Neural cell (in vitro differentiated cells): ENCODE data around the gene MAPRE3. TPM values are rescaled to one million over a fixed set of nuclear protein-coding genes. Genes with fewer than 3 reads are reported as not detected.

Experiments used
- H2AFZ ChIP-seq: fragments of 200-600, 300-800 bp; sonication (generic), shearing (Covaris generic); 2 replicates; pipeline ENCODE4 v1.6.0; 2014; ENCODE audit warnings: low read depth, mild to moderate bottlenecking, antibody characterized with exemption, low read length, moderate library complexity
- H3F3A ChIP-seq: fragments of 200-600 bp; shearing (Covaris generic); 2 replicates; pipeline ENCODE4 v1.6.1; 2016; ENCODE audit warnings: mild to moderate bottlenecking, moderate library complexity, mixed read lengths, antibody characterized with exemption, low read length; ENCODE audit not compliant: insufficient read depth, poor library complexity, severe bottlenecking
- H3K27ac ChIP-seq: fragments of 200-600, 300-800 bp; sonication (generic), shearing (Covaris generic); 2 replicates; pipeline ENCODE4 v1.5.1; 2014; ENCODE audit warnings: mild to moderate bottlenecking, low read length, moderate library complexity
- H3K27me3 ChIP-seq: fragments of 300-800, 200-600 bp; sonication (generic), shearing (Covaris generic); 2 replicates; pipeline ENCODE4 v1.6.0; 2014; ENCODE audit warnings: mild to moderate bottlenecking, low read depth, low read length, moderate library complexity; ENCODE audit not compliant: insufficient read depth
- H3K36me3 ChIP-seq: fragments of 300-800, 200-600 bp; sonication (generic), shearing (Covaris generic); 2 replicates; pipeline ENCODE4 v1.5.1; 2014; ENCODE audit warnings: mild to moderate bottlenecking, antibody characterized with exemption, low read length, moderate library complexity; ENCODE audit not compliant: insufficient read depth
- H3K4me2 ChIP-seq: fragments of 300-800, 200-600 bp; sonication (generic), shearing (Covaris generic); 2 replicates; pipeline ENCODE4 v1.6.0; 2014; ENCODE audit warnings: mild to moderate bottlenecking, low read length
- H3K4me3 ChIP-seq: fragments of 300-800, 200-600 bp; sonication (generic), shearing (Covaris generic); 2 replicates; pipeline ENCODE4 v1.5.1; 2014; ENCODE audit warnings: mild to moderate bottlenecking, low read length, moderate library complexity
- H3K79me2 ChIP-seq: fragments of 200-600 bp; shearing (Covaris generic); replicated peaks from 2 replicates; pipeline ENCODE4 v1.6.0; 2014; ENCODE audit warnings: mild to moderate bottlenecking, low read length, moderate library complexity; ENCODE audit not compliant: insufficient read depth
- H3K9ac ChIP-seq: fragments of 300-800, 200-600 bp; sonication (generic), shearing (Covaris generic); 2 replicates; pipeline ENCODE4 v1.6.1; 2016; ENCODE audit warnings: mild to moderate bottlenecking, low read length, mixed read lengths
- H3K9me2 ChIP-seq: fragments of 200-600 bp; shearing (Covaris generic); 2 replicates; pipeline ENCODE4 v1.6.1; 2016; ENCODE audit warnings: mild to moderate bottlenecking, low read length, mixed read lengths; ENCODE audit not compliant: insufficient read depth
- H3K9me3 ChIP-seq: fragments of 200-600, 300-800 bp; sonication (generic), shearing (Covaris generic); 2 replicates; pipeline ENCODE4 v1.6.1; 2016; ENCODE audit warnings: mild to moderate bottlenecking, mixed run types, low read length, moderate library complexity, mixed read lengths
- H4K20me1 ChIP-seq: fragments of 200-600 bp; shearing (Covaris generic); 2 replicates; pipeline ENCODE4 v1.6.1; 2016; ENCODE audit warnings: mild to moderate bottlenecking, mixed run types; ENCODE audit not compliant: insufficient read depth
- CTCF ChIP-seq: fragments of 450-650 bp; IDR thresholded peaks from 2 replicates; pipeline ENCODE4 v1.5.1; 2014; ENCODE audit warnings: antibody characterized with exemption, mild to moderate bottlenecking, moderate library complexity; ENCODE audit not compliant: poor library complexity, severe bottlenecking
- EP300 ChIP-seq: fragments of 450-650 bp; conservative IDR thresholded peaks from 2 replicates; pipeline ENCODE4 v1.6.1; 2014; ENCODE audit warnings: antibody characterized with exemption, mild to moderate bottlenecking, moderate library complexity; ENCODE audit not compliant: poor library complexity, severe bottlenecking
- EZH2 ChIP-seq: fragments of 200-600, 300-800 bp; shearing (Covaris generic), sonication (generic); IDR thresholded peaks from 2 replicates; pipeline ENCODE4 v1.6.1; 2014; ENCODE audit warnings: antibody characterized with exemption, low read length, borderline replicate concordance, mild to moderate bottlenecking; ENCODE audit not compliant: insufficient read depth, poor library complexity, severe bottlenecking
- MXI1 ChIP-seq: fragments of 450-650 bp; conservative IDR thresholded peaks from 2 replicates; pipeline ENCODE4 v1.6.1; 2014; ENCODE audit warnings: antibody characterized with exemption, mild to moderate bottlenecking; ENCODE audit not compliant: poor library complexity, severe bottlenecking
- POLR2AphosphoS5 ChIP-seq: IDR thresholded peaks from 2 replicates; pipeline ENCODE4 v1.6.1; 2012
- RAD21 ChIP-seq: fragments of 450-650 bp; conservative IDR thresholded peaks from 2 replicates; pipeline ENCODE4 v1.6.1; 2014; ENCODE audit warnings: antibody characterized with exemption, mild to moderate bottlenecking, moderate library complexity
- REST ChIP-seq: IDR thresholded peaks from 2 replicates; pipeline ENCODE4 v1.6.1; 2012; ENCODE audit warnings: borderline replicate concordance
- SMC3 ChIP-seq: fragments of 450-650 bp; conservative IDR thresholded peaks from 2 replicates; pipeline ENCODE4 v1.6.1; 2014; ENCODE audit warnings: antibody characterized with exemption, mild to moderate bottlenecking, moderate library complexity; ENCODE audit not compliant: poor library complexity
- TAF1 ChIP-seq: IDR thresholded peaks from 2 replicates; pipeline ENCODE4 v1.6.1; 2012; ENCODE audit warnings: low read depth
- polyA plus RNA-seq: library from polyadenylated mRNA; depleted of rRNA; stranded (reverse); fragments of >200 nt; gene quantifications from 2 replicates; pipeline ENCODE4 v1.2.3, GENCODE V29; 2014

MAPRE3 gene
- polyA plus RNA-seq, 1 donor from 2014 or later, result 69.2 TPM

GRCh38 chr2:27039871-27040270 lies 69.4 kb downstream of the MAPRE3 start:
- H3K4me3 ChIP-seq, result no peak overlapping the region
- no peaks in the 10 kb centered on the region for H3F3A ChIP-seq
- H3K27me3 ChIP-seq, result no peaks in the 10 kb centered on the region
- no peaks in the 10 kb centered on the region for H3K9me2 ChIP-seq
- no peak overlapping the region for H2AFZ ChIP-seq
- H3K9me3 ChIP-seq, result no peaks in the 10 kb centered on the region
- TF ChIP-seq CTCF, result no peak
- no peak for TF ChIP-seq POLR2AphosphoS5
- TF ChIP-seq MXI1, result no peak
- TF ChIP-seq RAD21, result no peak
- TF ChIP-seq EP300, result no peak
- TF ChIP-seq REST, result no peak
- no peak for TF ChIP-seq SMC3
- no peak for TF ChIP-seq TAF1
- no peak for TF ChIP-seq EZH2
- H3K9ac ChIP-seq, result no peak overlapping the region
- H3K27ac ChIP-seq, result no peak overlapping the region
- no peaks in the 10 kb centered on the region for H3K79me2 ChIP-seq
- no peaks in the 10 kb centered on the region for H3K36me3 ChIP-seq
- H4K20me1 ChIP-seq, result no peaks in the 10 kb centered on the region
- H3K4me2 ChIP-seq, result no peak overlapping the region

DNA sequence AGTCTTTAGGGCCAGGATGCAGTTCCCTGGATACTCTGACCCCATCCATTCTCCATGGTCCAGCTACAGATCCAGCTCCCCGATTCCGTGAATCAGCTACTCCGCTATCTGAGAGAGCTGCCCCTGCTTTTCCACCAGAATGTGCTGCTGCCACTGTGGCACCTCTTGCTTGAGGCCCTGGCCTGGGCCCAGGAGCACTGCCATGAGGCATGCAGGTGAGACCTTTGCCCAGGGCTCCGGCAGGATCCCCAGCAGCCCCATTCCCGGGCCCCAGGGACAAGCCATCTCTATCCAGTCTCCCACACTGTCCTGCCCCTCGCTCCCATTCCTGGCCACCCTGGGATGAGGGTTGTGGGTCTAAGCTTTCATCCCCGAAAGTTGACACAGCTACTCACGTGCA lies 69.8 kb downstream of the MAPRE3 start:
- no peaks in the 10 kb centered on the region for H3K36me3 ChIP-seq
- no peak overlapping the region for H3K9ac ChIP-seq
- no peaks in the 10 kb centered on the region for H3K9me2 ChIP-seq
- H3K4me2 ChIP-seq, result no peak overlapping the region
- H4K20me1 ChIP-seq, result no peaks in the 10 kb centered on the region
- no peak overlapping the region for H2AFZ ChIP-seq
- no peaks in the 10 kb centered on the region for H3F3A ChIP-seq
- no peaks in the 10 kb centered on the region for H3K9me3 ChIP-seq
- no peak overlapping the region for H3K27ac ChIP-seq
- H3K27me3 ChIP-seq, result no peaks in the 10 kb centered on the region
- H3K4me3 ChIP-seq, result no peak overlapping the region
- no peaks in the 10 kb centered on the region for H3K79me2 ChIP-seq
- TF ChIP-seq MXI1, result no peak
- no peak for TF ChIP-seq POLR2AphosphoS5
- TF ChIP-seq EZH2, result no peak
- no peak for TF ChIP-seq SMC3

- Histone ChIP-seq H2AFZ (no peak overlapping the region), H3K9ac (no peak overlapping the region), H3K4me2 (no peak overlapping the region), H3K27ac (no peak overlapping the region), H3K4me3 (no peak overlapping the region), H3K9me3 (no peaks in the 10 kb centered on the region), H3K79me2 (no peaks in the 10 kb centered on the region), H3F3A (no peaks in the 10 kb centered on the region), H3K27me3 (no peaks in the 10 kb centered on the region), H3K36me3 (no peaks in the 10 kb centered on the region), H3K9me2 (no peaks in the 10 kb centered on the region), H4K20me1 (no peaks in the 10 kb centered on the region)
- TF ChIP-seq MXI1 (no peak), EP300 (no peak), REST (no peak), EZH2 (no peak), SMC3 (no peak), CTCF (no peak), TAF1 (no peak), RAD21 (no peak), POLR2AphosphoS5 (no peak)
These were observed 71.3 kb downstream of the MAPRE3 start for GRCh38 chr2:27041752-27042151.
